ENCODE results near the gene ZNF763.

GRCh38 chr19:11942843-11943108 lies 22.1 kb upstream of the ZNF763 start:
- TF ChIP-seq EZH2 (IDR thresholded peaks at IDR 0.05; ENCODE audit: insufficient read depth, poor library complexity, severe bottlenecking) (no peak), EZH2phosphoT487 (IDR thresholded peaks at IDR 0.05; ENCODE audit: insufficient read depth, low read depth) (no peak)
